IPS-18a (cell line): Measurements from ENCODE around the gene BMP7.
A peak's percentile ranks its signal among the peaks of the same experiment; 100 is the strongest.
"Not testable (repeated sequence)": the region's sequence is repeated elsewhere in the genome, so short reads cannot be mapped to it uniquely, and the experiment has no call there.

Experiments
- H3K27ac ChIP-seq: one replicate; pipeline ENCODE4 v1.5.1; 2013; ENCODE audit warnings: low read length
- H3K27me3 ChIP-seq: one replicate; pipeline ENCODE4 v1.6.1; 2013; ENCODE audit warnings: mild to moderate bottlenecking, low read length; ENCODE audit not compliant: control insufficient read depth, insufficient read depth
- H3K36me3 ChIP-seq: one replicate; pipeline ENCODE4 v1.6.1; 2013; ENCODE audit warnings: low read depth, low read length; ENCODE audit not compliant: control insufficient read depth
- H3K4me1 ChIP-seq: one replicate; pipeline ENCODE4 v1.6.1; 2013; ENCODE audit warnings: low read depth, low read length; ENCODE audit not compliant: control insufficient read depth
- H3K4me3 ChIP-seq: one replicate; pipeline ENCODE4 v1.5.1; 2013; ENCODE audit warnings: low read length
- H3K9ac ChIP-seq: one replicate; pipeline ENCODE4 v1.6.1; 2013; ENCODE audit warnings: mild to moderate bottlenecking, low read length, moderate library complexity
- H3K9me3 ChIP-seq: one replicate; pipeline ENCODE4 v1.6.1; 2013; ENCODE audit warnings: low read depth, low read length; ENCODE audit not compliant: control insufficient read depth

Gene BMP7

GRCh38 chr20:57274846-57275245 is 8.4 kb upstream of the BMP7 start:
- Histone ChIP-seq H3K27me3 (peaks cover 21% of the 10 kb centered on the region), H3K36me3 (no peaks in the 10 kb centered on the region), H3K4me3 (no peak overlapping the region), H3K4me1 (peaks cover 4% of the 10 kb centered on the region), H3K27ac (no peak overlapping the region), H3K9me3 (no peaks in the 10 kb centered on the region), H3K9ac (no peak overlapping the region)

GRCh38 chr20:57274299-57274698 is 7.9 kb upstream of the BMP7 start:
- Histone ChIP-seq H3K27me3 (peaks cover 26% of the 10 kb centered on the region), H3K9ac (no peak overlapping the region), H3K36me3 (no peaks in the 10 kb centered on the region), H3K4me3 (no peak overlapping the region), H3K4me1 (peaks cover 10% of the 10 kb centered on the region), H3K27ac (no peak overlapping the region), H3K9me3 (no peaks in the 10 kb centered on the region)

GRCh38 chr20:57272883-57273535 is 6.6 kb upstream of the BMP7 start:
- Histone ChIP-seq H3K4me1 (peaks cover 21% of the 10 kb centered on the region), H3K27ac (no peak overlapping the region), H3K4me3 (no peak overlapping the region), H3K36me3 (no peaks in the 10 kb centered on the region), H3K9me3 (no peaks in the 10 kb centered on the region), H3K27me3 (peaks cover 39% of the 10 kb centered on the region), H3K9ac (no peak overlapping the region)

GRCh38 chr20:57270204-57270984 is 4.0 kb upstream of the BMP7 start:
- no peak overlapping the region for H3K9ac ChIP-seq
- no peaks in the 10 kb centered on the region for H3K36me3 ChIP-seq
- H3K4me1 ChIP-seq = peaks cover 21% of the 10 kb centered on the region
- H3K27me3 ChIP-seq = peaks cover 61% of the 10 kb centered on the region
- H3K27ac ChIP-seq = no peak overlapping the region
- no peaks in the 10 kb centered on the region for H3K9me3 ChIP-seq
- no peak overlapping the region for H3K4me3 ChIP-seq

- Histone ChIP-seq H3K27ac (no peak overlapping the region), H3K4me3 (no peak overlapping the region), H3K27me3 (peaks cover 71% of the 10 kb centered on the region), H3K9me3 (no peaks in the 10 kb centered on the region), H3K4me1 (peaks cover 21% of the 10 kb centered on the region), H3K9ac (no peak overlapping the region), H3K36me3 (no peaks in the 10 kb centered on the region)
These were observed 2.9 kb upstream of the BMP7 start for GRCh38 chr20:57269148-57269984.

GRCh38 chr20:57268399-57269076 is 2.1 kb upstream of the BMP7 start:
- Histone ChIP-seq H3K9ac (no peak overlapping the region), H3K27ac (no peak overlapping the region), H3K4me1 (peaks cover 27% of the 10 kb centered on the region), H3K9me3 (no peaks in the 10 kb centered on the region), H3K4me3 (no peak overlapping the region), H3K36me3 (no peaks in the 10 kb centered on the region), H3K27me3 (peaks cover 79% of the 10 kb centered on the region)

- no peak overlapping the region for H3K9ac ChIP-seq
- H3K4me1 ChIP-seq = peaks cover 40% of the 10 kb centered on the region
These were observed 849 bp upstream of the BMP7 start for GRCh38 chr20:57267158-57267821.

GRCh38 chr20:57265997-57266290 is 497 bp downstream of the BMP7 start:
- peak overlapping the region; percentile 32 for H3K9ac ChIP-seq
- peaks cover 95% of the 10 kb centered on the region for H3K27me3 ChIP-seq

More at GRCh38 chr20:57267158-57267821, 849 bp upstream of the BMP7 start:
- peaks cover 92% of the 10 kb centered on the region for H3K27me3 ChIP-seq
- H3K9me3 ChIP-seq = no peaks in the 10 kb centered on the region
- H3K27ac ChIP-seq = no peak overlapping the region
- H3K36me3 ChIP-seq = no peaks in the 10 kb centered on the region
- peak overlapping the region; percentile 66 for H3K4me3 ChIP-seq

GRCh38 chr20:57265336-57265996 is 975 bp downstream of the BMP7 start:
- Histone ChIP-seq H3K4me1 (peaks cover 58% of the 10 kb centered on the region), H3K4me3 (peak overlapping the region; percentile 66), H3K36me3 (no peaks in the 10 kb centered on the region), H3K27ac (no peak overlapping the region), H3K9ac (peak overlapping the region; percentile 32), H3K9me3 (no peaks in the 10 kb centered on the region), H3K27me3 (peaks cover 95% of the 10 kb centered on the region)

More at GRCh38 chr20:57265997-57266290, 497 bp downstream of the BMP7 start:
- Histone ChIP-seq H3K36me3 (no peaks in the 10 kb centered on the region), H3K9me3 (no peaks in the 10 kb centered on the region), H3K4me3 (peak overlapping the region; percentile 66), H3K27ac (no peak overlapping the region), H3K4me1 (peaks cover 53% of the 10 kb centered on the region)

GRCh38 chr20:57264908-57265335 is 1.5 kb downstream of the BMP7 start:
- H3K9me3 ChIP-seq, H3K36me3 ChIP-seq, H3K27ac ChIP-seq: not testable (repeated sequence)
- H3K9ac ChIP-seq = peak overlapping the region; percentile 32
- H3K4me3 ChIP-seq = peak overlapping the region; percentile 66
- H3K27me3 ChIP-seq = peaks cover 95% of the 10 kb centered on the region
- peaks cover 54% of the 10 kb centered on the region for H3K4me1 ChIP-seq
